Right lobe of liver (tissue), 4 donors: Measurements from ENCODE around the gene FKBP10.

Source experiments
- CTCF ChIP-seq, 4 donors: fragments of 200-600 bp in 3 of 4; fragments of 450-650 bp in 1 of 4; IDR thresholded peaks; one replicate each; pipeline versions ENCODE4 v1.5.1 to v1.8.0; 2016 to 2022; ENCODE audit warnings: antibody characterized with exemption in 4 of 4, mild to moderate bottlenecking in 2 of 4
- POLR2A ChIP-seq: fragments of 450-650 bp; IDR thresholded peaks from one replicate; pipeline ENCODE4 v1.6.1; 2017; ENCODE audit warnings: antibody characterized with exemption, mild to moderate bottlenecking
- donor health status: DM: no; HTN: no; CAD: no.
- donor health status: DM: no; HTN: no; CAD: no.
- donor health status: DM: no; HTN: yes; CAD: no.

- TF ChIP-seq CTCF (IDR thresholded peaks at IDR 0.05): no peak
- no peak for TF ChIP-seq POLR2A
These were observed 44.0 kb upstream of the FKBP10 start for GRCh38 chr17:41768682-41769288.
